IgD-negative memory B cell (primary cell): ENCODE results near the gene CASP8AP2. TPM values are rescaled to one million over a fixed set of nuclear protein-coding genes. Genes with fewer than 3 reads are reported as not detected.
"Not testable (repeated sequence)": the region's sequence is repeated elsewhere in the genome, so short reads cannot be mapped to it uniquely, and the experiment has no call there.

Source experiments
- H3K27ac Mint-ChIP-seq, 3 donors: one replicate each; pipeline ENCODE4 v1.8.0; 2020 to 2022; ENCODE audit warnings: mild to moderate bottlenecking in 3 of 3, mixed read lengths in 3 of 3, moderate library complexity in 1 of 3
- H3K27me3 Mint-ChIP-seq: one replicate; pipeline ENCODE4 v1.8.0; 2021; ENCODE audit warnings: mixed read lengths
- H3K36me3 Mint-ChIP-seq: one replicate; pipeline ENCODE4 v1.8.0; 2020; ENCODE audit warnings: mild to moderate bottlenecking, mixed read lengths
- H3K4me1 Mint-ChIP-seq, 3 donors: one replicate each; pipeline ENCODE4 v1.8.0; 2020 to 2022; ENCODE audit warnings: mixed read lengths in 3 of 3, mild to moderate bottlenecking in 1 of 3
- H3K4me3 Mint-ChIP-seq, 4 donors: one replicate each; pipeline ENCODE4 v1.8.0; 2020 to 2022; ENCODE audit warnings: mild to moderate bottlenecking in 4 of 4, mixed read lengths in 4 of 4, moderate library complexity in 3 of 4
- H3K9me3 Mint-ChIP-seq, 3 donors: one replicate each; pipeline ENCODE4 v1.8.0; 2020 to 2021; ENCODE audit warnings: mixed read lengths in 3 of 3, mild to moderate bottlenecking in 1 of 3
- polyA plus RNA-seq: library from polyadenylated mRNA; unstranded; fragments of 300-500 nt; fragmentation: Illumina TruSeq; gene quantifications from one replicate; pipeline ENCODE4 v1.2.3, GENCODE V29; 2021

The CASP8AP2 gene
- polyA plus RNA-seq, 1 donor from 2014 or later: 53.2 TPM

GRCh38 chr6:89888138-89888514 is 58.4 kb downstream of the CASP8AP2 start:
- H3K27me3 Mint-ChIP-seq: peaks cover 7% of the 10 kb centered on the region
- H3K9me3 Mint-ChIP-seq: no peaks in the 10 kb centered on the region
- H3K27ac Mint-ChIP-seq: no peak overlapping the region
- H3K4me3 Mint-ChIP-seq: no peak overlapping the region
- H3K36me3 Mint-ChIP-seq: peaks cover 2% of the 10 kb centered on the region
- peaks cover 1 to 10% (median 9%) of the 10 kb centered on the region in 3 donors for H3K4me1 Mint-ChIP-seq

GRCh38 chr6:89888871-89889270 is 59.2 kb downstream of the CASP8AP2 start:
- H3K27me3 Mint-ChIP-seq: peaks cover 7% of the 10 kb centered on the region
- no peak overlapping the region for H3K27ac Mint-ChIP-seq
- peaks cover 1 to 10% (median 9%) of the 10 kb centered on the region in 3 donors for H3K4me1 Mint-ChIP-seq
- no peaks in the 10 kb centered on the region for H3K9me3 Mint-ChIP-seq
- H3K36me3 Mint-ChIP-seq: peaks cover 2% of the 10 kb centered on the region
- H3K4me3 Mint-ChIP-seq: no peak overlapping the region

DNA sequence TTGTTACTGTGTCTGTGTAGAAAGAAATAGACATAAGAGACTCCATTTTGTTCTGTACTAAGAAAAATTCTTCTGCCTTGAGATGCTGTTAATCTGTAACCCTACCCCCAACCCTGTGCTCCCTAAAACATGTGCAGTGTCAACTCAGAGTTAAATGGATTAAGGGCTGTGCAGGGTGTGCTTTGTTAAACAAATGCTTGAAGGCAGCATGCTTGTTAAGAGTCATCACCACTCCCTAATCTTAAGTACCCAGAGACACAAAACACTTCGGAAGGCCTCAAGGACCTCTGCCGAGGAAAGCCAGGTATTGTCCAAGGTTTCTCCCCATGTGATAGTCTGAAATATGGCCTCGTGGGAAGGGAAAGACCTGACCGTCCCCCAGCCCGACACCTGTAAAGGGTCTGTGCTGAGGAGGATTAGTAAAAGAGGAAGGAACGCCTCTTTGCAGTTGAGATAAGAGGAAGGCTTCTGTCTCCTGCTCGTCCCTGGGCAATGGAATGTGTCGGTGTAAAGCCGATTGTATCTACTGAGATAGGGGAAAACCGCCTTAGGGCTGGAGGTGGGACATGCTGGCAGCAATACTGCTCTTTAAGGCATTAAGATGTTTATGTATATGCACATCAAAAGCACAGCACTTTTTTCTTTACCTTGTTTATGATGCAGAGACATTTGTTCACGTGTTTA is 61.3 kb downstream of the CASP8AP2 start:
- not testable (repeated sequence) for H3K9me3 Mint-ChIP-seq, H3K4me1 Mint-ChIP-seq, H3K36me3 Mint-ChIP-seq
- peak overlapping the region in 2 of 4 donors; percentile 58 to 70 for H3K4me3 Mint-ChIP-seq
- H3K27ac Mint-ChIP-seq: peak overlapping the region in 1 of 3 donors; percentile 11
- H3K27me3 Mint-ChIP-seq: peaks cover 10% of the 10 kb centered on the region

- not testable (repeated sequence) for H3K27ac Mint-ChIP-seq, H3K4me1 Mint-ChIP-seq, H3K4me3 Mint-ChIP-seq, H3K9me3 Mint-ChIP-seq, H3K36me3 Mint-ChIP-seq
- H3K27me3 Mint-ChIP-seq: peaks cover 17% of the 10 kb centered on the region
Observed at GRCh38 chr6:89892577-89892976, 62.9 kb downstream of the CASP8AP2 start.

GRCh38 chr6:89894169-89894568 is 64.5 kb downstream of the CASP8AP2 start, which contains the start of gene GJA10:
Gene GJA10 (plus strand): TSS chr6:89894469. CDS start chr6:89894469, 0 bp downstream.
- H3K36me3 Mint-ChIP-seq: no peaks in the 10 kb centered on the region
- no peak within 1 kb of the TSS for H3K27ac Mint-ChIP-seq
- H3K4me1 Mint-ChIP-seq: peaks cover 1 to 9% (median 6%) of the 10 kb centered on the region in 3 donors
- peak within 1 kb of the TSS in 1 of 4 donors; percentile 9 for H3K4me3 Mint-ChIP-seq
- peaks cover 15% of the 10 kb centered on the region for H3K27me3 Mint-ChIP-seq
- H3K9me3 Mint-ChIP-seq: peaks cover 0 to 2% (median 0%) of the 10 kb centered on the region in 3 donors

- Mint-ChIP-seq H3K36me3 (peaks cover 2% of the 10 kb centered on the region), H3K27ac (no peak overlapping the region), H3K4me1 (peaks cover 1 to 9% (median 6%) of the 10 kb centered on the region in 3 donors), H3K27me3 (peaks cover 15% of the 10 kb centered on the region), H3K4me3 (no peak overlapping the region), H3K9me3 (peaks cover 0 to 2% (median 0%) of the 10 kb centered on the region in 3 donors)
Observed at GRCh38 chr6:89895276-89895874, 65.7 kb downstream of the CASP8AP2 start.

DNA sequence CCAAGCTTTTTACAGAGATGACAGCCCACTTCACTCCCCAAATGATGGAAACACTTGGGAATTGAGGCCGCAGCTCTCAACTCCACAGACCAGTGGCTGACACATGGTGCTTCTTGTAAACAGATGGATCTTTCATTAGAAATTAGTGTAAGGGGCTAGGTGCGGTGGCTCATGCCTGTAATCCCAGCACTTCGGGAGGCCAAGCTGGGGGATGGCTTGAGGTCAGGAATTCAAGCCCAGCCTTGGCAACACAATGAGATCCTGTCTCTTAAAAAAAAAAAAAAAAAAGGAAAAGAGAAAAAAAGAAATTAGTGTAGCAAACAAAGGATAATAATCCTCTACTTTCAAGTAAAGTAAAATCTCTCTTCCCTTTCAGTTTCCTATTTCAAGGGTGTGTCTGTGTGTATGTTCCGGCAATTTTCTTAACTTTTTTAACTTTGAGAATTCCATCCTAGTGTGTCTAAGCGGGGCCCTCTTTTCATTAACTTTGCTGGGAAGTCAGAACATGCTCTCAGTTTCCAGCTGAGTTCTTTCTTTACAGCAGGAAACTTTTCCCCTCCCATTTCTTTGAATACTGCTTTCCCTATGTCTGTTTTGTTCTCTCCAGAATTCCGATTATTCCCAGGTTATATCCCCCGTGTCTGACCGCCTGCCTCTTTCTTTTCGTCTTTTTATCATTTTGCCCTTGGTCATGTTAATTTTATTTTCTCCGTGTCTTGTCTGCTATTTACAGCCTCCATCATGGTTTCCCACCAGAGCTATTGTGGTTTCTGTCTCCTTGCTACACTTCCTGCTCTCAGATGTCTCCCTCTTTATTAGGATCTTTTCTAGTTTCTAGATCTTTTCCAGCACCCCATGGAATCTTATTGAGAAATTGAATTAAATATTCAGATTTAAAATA is 80.6 kb downstream of the CASP8AP2 start:
- H3K4me3 Mint-ChIP-seq: peak overlapping the region in 1 of 4 donors; percentile 49
- not testable (repeated sequence) for H3K36me3 Mint-ChIP-seq

DNA sequence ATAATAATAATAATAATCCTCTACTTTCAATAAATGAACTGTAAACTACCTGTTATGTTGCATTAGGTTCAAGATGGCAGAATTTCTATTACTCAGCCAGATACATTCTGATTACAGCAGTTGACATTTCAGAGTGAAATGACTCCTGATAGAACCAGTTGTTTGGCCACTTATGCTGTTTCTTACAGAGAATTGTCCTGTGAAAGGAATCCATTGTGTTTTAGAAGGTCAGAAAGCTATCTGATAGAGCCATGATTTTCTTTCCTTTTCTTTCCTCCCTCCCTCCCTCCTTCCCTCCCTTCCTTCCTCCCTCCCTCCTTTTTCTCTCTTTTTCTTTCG is 81.2 kb downstream of the CASP8AP2 start:
- peak overlapping the region in 1 of 3 donors; percentile 25 for H3K27ac Mint-ChIP-seq
- H3K4me1 Mint-ChIP-seq: peaks cover 0 to 5% (median 0%) of the 10 kb centered on the region in 3 donors
- peaks cover 0 to 5% (median 3%) of the 10 kb centered on the region in 3 donors for H3K9me3 Mint-ChIP-seq
- H3K27me3 Mint-ChIP-seq: peaks cover 15% of the 10 kb centered on the region
- H3K4me3 Mint-ChIP-seq: no peak overlapping the region
- no peaks in the 10 kb centered on the region for H3K36me3 Mint-ChIP-seq

More for the DNA sequence above, 80.6 kb downstream of the CASP8AP2 start:
- H3K27ac Mint-ChIP-seq, H3K4me1 Mint-ChIP-seq, H3K9me3 Mint-ChIP-seq: not testable (repeated sequence)
- peaks cover 15% of the 10 kb centered on the region for H3K27me3 Mint-ChIP-seq

DNA sequence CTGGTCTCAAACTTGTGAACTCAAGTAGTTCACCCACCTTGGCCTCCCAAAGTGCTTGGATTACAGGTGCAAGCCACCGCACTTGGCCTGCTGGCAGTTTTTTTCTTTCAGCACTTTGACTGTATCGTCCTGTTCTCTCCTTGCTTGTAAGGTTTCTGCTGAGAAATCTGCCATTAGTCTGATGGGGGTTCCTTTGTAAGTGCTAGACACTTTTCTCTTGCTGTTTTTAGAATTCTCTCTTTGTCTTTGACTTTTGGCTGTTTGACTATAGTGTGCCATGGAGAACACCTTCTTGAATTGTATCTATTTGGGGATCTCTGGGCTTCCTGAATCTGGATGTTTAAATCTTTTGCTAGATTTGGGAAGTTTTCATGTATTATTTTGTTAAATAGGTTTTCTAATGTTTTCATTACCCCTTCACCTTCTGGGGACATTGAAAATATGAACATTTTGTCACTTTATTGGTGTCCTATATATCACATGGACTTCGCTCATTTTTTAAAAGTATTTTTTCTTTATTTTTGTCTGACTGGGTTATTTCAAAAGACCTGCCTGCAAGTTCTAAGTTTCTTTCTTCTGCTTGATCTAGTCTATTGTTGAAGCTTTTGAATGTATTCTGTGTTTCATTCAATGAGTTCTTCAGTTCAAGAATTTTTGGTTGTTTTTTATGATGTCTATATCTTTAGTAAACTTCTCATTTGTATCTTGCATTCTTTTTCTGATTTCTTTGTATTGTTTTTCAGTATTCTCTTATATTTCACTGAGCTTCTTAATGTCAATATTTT is 86.6 kb downstream of the CASP8AP2 start:
- H3K9me3 Mint-ChIP-seq: peaks cover 3 to 17% (median 10%) of the 10 kb centered on the region in 3 donors
- H3K36me3 Mint-ChIP-seq: no peaks in the 10 kb centered on the region
- H3K4me3 Mint-ChIP-seq: no peak overlapping the region
- peaks cover 13% of the 10 kb centered on the region for H3K27me3 Mint-ChIP-seq
- H3K27ac Mint-ChIP-seq: peak overlapping the region in 1 of 3 donors; percentile 68
- no peaks in the 10 kb centered on the region for H3K4me1 Mint-ChIP-seq

DNA sequence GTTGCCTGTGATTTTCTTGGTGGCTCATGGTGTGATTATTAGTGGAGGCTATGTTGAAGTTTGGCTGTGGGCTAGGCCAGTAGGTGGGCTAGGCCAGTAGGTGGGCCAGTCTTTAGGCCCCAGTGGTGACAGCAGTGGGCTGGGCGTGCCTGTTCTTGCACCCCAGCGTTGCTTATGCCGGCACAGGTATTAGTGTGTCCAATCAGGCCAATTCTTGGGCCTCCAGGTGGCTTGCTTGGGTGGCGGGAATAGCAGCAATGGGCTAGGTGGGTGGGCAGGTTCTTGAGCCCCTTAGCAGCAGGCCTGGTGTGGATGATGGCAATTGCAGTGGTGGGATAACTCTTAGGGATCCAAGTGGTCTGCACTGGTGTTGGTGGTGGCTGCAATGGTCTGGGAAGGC is 87.5 kb downstream of the CASP8AP2 start:
- peaks cover 3 to 17% (median 10%) of the 10 kb centered on the region in 3 donors for H3K9me3 Mint-ChIP-seq
- H3K36me3 Mint-ChIP-seq: no peaks in the 10 kb centered on the region
- peak overlapping the region in 1 of 3 donors; percentile 68 for H3K27ac Mint-ChIP-seq
- no peak overlapping the region for H3K4me3 Mint-ChIP-seq
- peaks cover 14% of the 10 kb centered on the region for H3K27me3 Mint-ChIP-seq
- H3K4me1 Mint-ChIP-seq: no peaks in the 10 kb centered on the region

- H3K36me3 Mint-ChIP-seq: no peaks in the 10 kb centered on the region
- peaks cover 14% of the 10 kb centered on the region for H3K27me3 Mint-ChIP-seq
- H3K9me3 Mint-ChIP-seq: peaks cover 3 to 17% (median 10%) of the 10 kb centered on the region in 3 donors
- no peak overlapping the region for H3K4me3 Mint-ChIP-seq
- H3K27ac Mint-ChIP-seq: no peak overlapping the region
- no peaks in the 10 kb centered on the region for H3K4me1 Mint-ChIP-seq
Observed at GRCh38 chr6:89917801-89918366, 88.2 kb downstream of the CASP8AP2 start.
